ENCODE results near the gene EFCAB9.

GRCh38 chr5:172162987-172163343 is 31.0 kb upstream of the EFCAB9 start:
- TF ChIP-seq CTCF (IDR thresholded peaks at IDR 0.05): no peak
- TF ChIP-seq POLR2A (IDR thresholded peaks at IDR 0.05): no peak

Data from thyroid gland (tissue), 4 donors.